Measurements from ENCODE around the gene MYPN.
"Not testable (repeated sequence)": the region's sequence is repeated elsewhere in the genome, so short reads cannot be mapped to it uniquely, and the experiment has no call there.

DNA sequence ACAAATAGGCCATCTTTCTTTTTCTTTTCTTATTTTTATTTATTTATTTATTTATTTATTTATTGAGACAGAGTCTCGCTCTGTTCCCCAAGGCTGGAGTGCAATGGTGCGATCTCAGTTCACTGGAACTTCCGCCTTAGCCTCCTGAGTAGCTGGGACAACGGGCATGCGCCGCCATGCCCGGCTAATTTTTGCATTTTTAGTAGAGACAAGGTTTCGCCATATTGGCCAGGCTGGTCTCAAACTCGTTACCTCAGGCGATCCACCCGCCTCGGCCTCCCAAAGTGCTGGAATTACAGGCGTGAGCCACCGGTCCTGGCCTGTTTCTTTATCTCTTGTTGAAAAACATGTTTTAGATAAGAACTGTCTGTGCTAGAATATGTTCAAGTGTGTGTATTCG lies 33.2 kb upstream of the MYPN start:
- TF ChIP-seq CTCF (IDR thresholded peaks at IDR 0.05; ENCODE audit: low read depth, low read length, missing input control); ZBTB33 (IDR thresholded peaks at IDR 0.05); NR2F2 (IDR thresholded peaks at IDR 0.05); TAF1 (conservative IDR thresholded peaks at IDR 0.05); RXRA (IDR thresholded peaks at IDR 0.05); EGR1 (IDR thresholded peaks at IDR 0.05; ENCODE audit: low read depth in 2 of 2); GABPA (IDR thresholded peaks at IDR 0.05 in 1 of 2, conservative IDR thresholded peaks at IDR 0.05 in 1 of 2); SP1 (IDR thresholded peaks at IDR 0.05); HNF4A (conservative IDR thresholded peaks at IDR 0.05): not testable (repeated sequence)
- TF ChIP-seq, protein P1, sequence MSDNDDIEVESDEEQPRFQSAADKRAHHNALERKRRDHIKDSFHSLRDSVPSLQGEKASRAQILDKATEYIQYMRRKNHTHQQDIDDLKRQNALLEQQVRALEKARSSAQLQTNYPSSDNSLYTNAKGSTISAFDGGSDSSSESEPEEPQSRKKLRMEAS (IDR thresholded peaks at IDR 0.05): not testable (repeated sequence)
- TF ChIP-seq, protein P2, sequence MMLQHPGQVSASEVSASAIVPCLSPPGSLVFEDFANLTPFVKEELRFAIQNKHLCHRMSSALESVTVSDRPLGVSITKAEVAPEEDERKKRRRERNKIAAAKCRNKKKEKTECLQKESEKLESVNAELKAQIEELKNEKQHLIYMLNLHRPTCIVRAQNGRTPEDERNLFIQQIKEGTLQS (IDR thresholded peaks at IDR 0.05): not testable (repeated sequence)
